Measurements from ENCODE around the gene INTS6. TPM values are rescaled to one million over a fixed set of nuclear protein-coding genes. Genes with fewer than 3 reads are reported as not detected.

Gene INTS6
- total RNA-seq, 1 experiment from 2014 or later: 45.5 TPM

- Histone ChIP-seq H2AFZ (no peak overlapping the region), H3K27ac (no peak overlapping the region), H3K27me3 (ENCODE audit: insufficient read depth, low read depth) (no peaks in the 10 kb centered on the region), H3F3A (ENCODE audit: insufficient read depth, low read depth) (0 out of 2 replicates have a peak, but pooled peaks cover 3% of the 10 kb centered on the region), H3K36me3 (ENCODE audit: low read depth) (peaks cover 20% of the 10 kb centered on the region), H3K4me2 (no peak overlapping the region), H3K9me2 (ENCODE audit: insufficient read depth) (no peaks in the 10 kb centered on the region), H4K20me1 (ENCODE audit: insufficient read depth) (0 out of 2 replicates have a peak, but pooled peaks cover 2% of the 10 kb centered on the region), H3K79me2 (ENCODE audit: low read depth) (no peaks in the 10 kb centered on the region), H3K9me3 (ENCODE audit: insufficient read depth, low read depth) (no peaks in the 10 kb centered on the region), H3K4me1 (replicated peaks; ENCODE audit: insufficient read depth) (no peaks in the 10 kb centered on the region), H3K4me3 (no peak overlapping the region)
- no TSS peak for BruUV-seq (replicated peaks)
- CTCF ChIA-PET: no interaction called here
- no peak for DNase-seq
- no peak for TF ChIP-seq CTCF (conservative IDR thresholded peaks at IDR 0.05)
- no peak for TF ChIP-seq EZH2 (IDR thresholded peaks at IDR 0.05; ENCODE audit: low read depth)
- intact Hi-C loops (cut with micrococcal nuclease; ENCODE audit: unreplicated experiment): no loop called here
- POLR2A ChIA-PET (ENCODE audit: unreplicated experiment): no interaction called here
Measured at GRCh38 chr13:51360489-51360888, 92.3 kb downstream of the INTS6 start.

GRCh38 chr13:51359352-51359751 lies 93.5 kb downstream of the INTS6 start:
- Histone ChIP-seq H3K36me3 (ENCODE audit: low read depth) (peaks cover 10% of the 10 kb centered on the region), H3K9me2 (ENCODE audit: insufficient read depth) (no peaks in the 10 kb centered on the region), H3K4me1 (replicated peaks; ENCODE audit: insufficient read depth) (no peaks in the 10 kb centered on the region), H3K4me3 (no peak overlapping the region), H4K20me1 (ENCODE audit: insufficient read depth) (no peaks in the 10 kb centered on the region), H3K4me2 (no peak overlapping the region), H3K9me3 (ENCODE audit: insufficient read depth, low read depth) (no peaks in the 10 kb centered on the region), H3K27me3 (ENCODE audit: insufficient read depth, low read depth) (no peaks in the 10 kb centered on the region), H2AFZ (no peak overlapping the region), H3F3A (ENCODE audit: insufficient read depth, low read depth) (0 out of 2 replicates have a peak, but pooled peaks cover 3% of the 10 kb centered on the region), H3K79me2 (ENCODE audit: low read depth) (no peaks in the 10 kb centered on the region), H3K27ac (no peak overlapping the region)
- BruUV-seq (replicated peaks): no TSS peak
- no peak for DNase-seq
- ChIA-PET POLR2A (ENCODE audit: unreplicated experiment) (no interaction called here), CTCF (no interaction called here)
- intact Hi-C loops (cut with micrococcal nuclease; ENCODE audit: unreplicated experiment): no loop called here
- TF ChIP-seq EZH2 (IDR thresholded peaks at IDR 0.05; ENCODE audit: low read depth): no peak
- TF ChIP-seq CTCF (conservative IDR thresholded peaks at IDR 0.05): no peak

- intact Hi-C loops (cut with micrococcal nuclease; ENCODE audit: unreplicated experiment): no loop called here
- H3K36me3 ChIP-seq (ENCODE audit: low read depth): peaks cover 8% of the 10 kb centered on the region
- no peak overlapping the region for H3K27ac ChIP-seq
- H2AFZ ChIP-seq: no peak overlapping the region
- H3K4me1 ChIP-seq (replicated peaks; ENCODE audit: insufficient read depth): no peaks in the 10 kb centered on the region
- H3K9me3 ChIP-seq (ENCODE audit: insufficient read depth, low read depth): no peaks in the 10 kb centered on the region
- no peak overlapping the region for H3K4me3 ChIP-seq
- no peaks in the 10 kb centered on the region for H3K27me3 ChIP-seq (ENCODE audit: insufficient read depth, low read depth)
- H3K9me2 ChIP-seq (ENCODE audit: insufficient read depth): no peaks in the 10 kb centered on the region
- CTCF ChIA-PET: no interaction called here
- POLR2A ChIA-PET (ENCODE audit: unreplicated experiment): interaction anchor here (0.7 kb wide), 1 partner anchor 1024 kb away, joined by 7 read pairs; no protein-coding TSS in a partner anchor
- H3F3A ChIP-seq (ENCODE audit: insufficient read depth, low read depth): 0 out of 2 replicates have a peak, but pooled peaks cover 3% of the 10 kb centered on the region
- no peaks in the 10 kb centered on the region for H4K20me1 ChIP-seq (ENCODE audit: insufficient read depth)
- no TSS peak for BruUV-seq (replicated peaks)
- no peak for TF ChIP-seq EZH2 (IDR thresholded peaks at IDR 0.05; ENCODE audit: low read depth)
- TF ChIP-seq CTCF (conservative IDR thresholded peaks at IDR 0.05): no peak
- no peaks in the 10 kb centered on the region for H3K79me2 ChIP-seq (ENCODE audit: low read depth)
- no peak overlapping the region for H3K4me2 ChIP-seq
- no peak for DNase-seq
Measured at GRCh38 chr13:51357928-51358595, 94.8 kb downstream of the INTS6 start.
